Lower leg skin (tissue), 4 donors: ENCODE measurements around the gene CDKAL1. TPM values are rescaled to one million over a fixed set of nuclear protein-coding genes. Genes with fewer than 3 reads are reported as not detected.

ENCODE experiments used
- DNase-seq, 2 donors: peaks; one replicate each; pipeline ENCODE4 v3.0.0-alpha.2; 2019; ENCODE audit warnings: low spot score in 2 of 2
- H3K4me3 ChIP-seq: fragments of 200-600 bp; sonication (generic); 2 replicates; pipeline ENCODE4 v1.5.1; 2017; ENCODE audit warnings: mild to moderate bottlenecking, low read depth; ENCODE audit not compliant: poor library complexity, severe bottlenecking
- POLR2A ChIP-seq, 2 donors: fragments of 450-650 bp; IDR thresholded peaks; one replicate each; pipeline ENCODE4 v1.6.1; 2016 to 2017; ENCODE audit warnings: antibody characterized with exemption in 2 of 2, mild to moderate bottlenecking in 1 of 2, moderate library complexity in 1 of 2
- WGBS, 2 donors: methylation state at CpG; one replicate each; pipeline ENCODE4 v1.1.5; 2018; 5-methylcytosine and 5-hydroxymethylcytosine counted together
- intact Hi-C: fragments of 100-400 bp; cut with DNase I; formaldehyde crosslinking; loops from one replicate; pipeline ENCODE4 v1.15.0; 2023; ENCODE audit warnings: low total_unique reads
- total RNA-seq, 4 donors: library from RNA; depleted of rRNA; stranded (reverse); fragments of >200 nt; gene quantifications; one replicate each; pipeline ENCODE4 v1.1.0, GENCODE V29; 2016
- TF ChIP-seq, protein P1 (sequence below), 3 donors: fragments of 450-650 bp; IDR thresholded peaks; one replicate each; pipeline ENCODE4 v1.5.1; 2016; ENCODE audit warnings: antibody characterized with exemption in 3 of 3, mild to moderate bottlenecking in 3 of 3, moderate library complexity in 2 of 3

Gene CDKAL1
- total RNA-seq, 4 donors from 2014 or later: 10.3 to 18.0 (median 11.6) TPM

DNA sequence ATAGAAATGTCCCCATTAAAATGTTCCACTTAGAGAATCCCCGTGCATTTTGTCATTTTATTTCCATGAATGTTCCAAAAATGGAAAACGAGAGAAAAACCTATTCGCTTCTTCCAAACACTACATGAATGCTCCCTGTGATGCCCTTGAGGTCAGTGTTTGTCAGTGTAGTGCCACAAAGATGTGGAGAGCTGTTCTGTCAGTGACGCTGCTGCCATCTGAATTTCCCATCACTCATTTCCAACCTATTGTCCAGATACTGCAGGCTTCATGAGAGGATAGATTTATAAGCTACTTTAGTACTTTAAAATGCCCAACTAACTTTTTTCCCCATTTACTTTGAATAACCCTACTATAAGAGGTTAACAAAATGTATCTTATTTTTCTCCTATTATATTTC, 335.8 kb downstream of the CDKAL1 start:
- 87 to 93% methylated on average over 4 of the region's 4 CpGs for WGBS, 2 donors
- intact Hi-C loops: loop anchor here (5.0 kb wide), 1 partner anchor 732 kb away; no protein-coding TSS in a partner anchor
- DNase-seq: no peak

DNA sequence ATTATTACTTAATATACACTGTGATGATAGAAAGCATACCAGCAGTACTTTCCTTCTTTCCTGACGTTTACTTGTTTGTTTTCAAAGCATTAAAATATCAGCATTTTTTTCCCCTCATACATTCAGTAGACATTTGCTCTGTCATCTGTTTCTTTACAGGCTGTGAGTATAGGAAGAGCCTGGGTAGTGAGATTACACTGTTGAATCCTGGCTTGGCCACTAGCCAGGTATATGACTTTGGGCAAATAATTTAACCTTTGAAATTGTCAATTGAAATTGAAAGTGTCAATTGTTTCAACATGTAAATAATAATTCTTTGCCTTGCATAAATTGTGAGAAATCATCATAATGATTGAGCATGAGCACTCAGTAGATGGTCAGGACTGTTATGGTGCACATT, 336.2 kb downstream of the CDKAL1 start:
- WGBS, 2 donors: 89 to 94% methylated on average over 1 of the region's 1 CpG
- no peak for DNase-seq
- no peak for TF ChIP-seq POLR2A (IDR thresholded peaks at IDR 0.05)
- TF ChIP-seq, protein P1, sequence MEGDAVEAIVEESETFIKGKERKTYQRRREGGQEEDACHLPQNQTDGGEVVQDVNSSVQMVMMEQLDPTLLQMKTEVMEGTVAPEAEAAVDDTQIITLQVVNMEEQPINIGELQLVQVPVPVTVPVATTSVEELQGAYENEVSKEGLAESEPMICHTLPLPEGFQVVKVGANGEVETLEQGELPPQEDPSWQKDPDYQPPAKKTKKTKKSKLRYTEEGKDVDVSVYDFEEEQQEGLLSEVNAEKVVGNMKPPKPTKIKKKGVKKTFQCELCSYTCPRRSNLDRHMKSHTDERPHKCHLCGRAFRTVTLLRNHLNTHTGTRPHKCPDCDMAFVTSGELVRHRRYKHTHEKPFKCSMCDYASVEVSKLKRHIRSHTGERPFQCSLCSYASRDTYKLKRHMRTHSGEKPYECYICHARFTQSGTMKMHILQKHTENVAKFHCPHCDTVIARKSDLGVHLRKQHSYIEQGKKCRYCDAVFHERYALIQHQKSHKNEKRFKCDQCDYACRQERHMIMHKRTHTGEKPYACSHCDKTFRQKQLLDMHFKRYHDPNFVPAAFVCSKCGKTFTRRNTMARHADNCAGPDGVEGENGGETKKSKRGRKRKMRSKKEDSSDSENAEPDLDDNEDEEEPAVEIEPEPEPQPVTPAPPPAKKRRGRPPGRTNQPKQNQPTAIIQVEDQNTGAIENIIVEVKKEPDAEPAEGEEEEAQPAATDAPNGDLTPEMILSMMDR (IDR thresholded peaks at IDR 0.05): no peak
- intact Hi-C loops: loop anchor here (5.0 kb wide), 1 partner anchor 732 kb away; no protein-coding TSS in a partner anchor
- no peak overlapping the region for H3K4me3 ChIP-seq

More for the DNA sequence above, 335.8 kb downstream of the CDKAL1 start:
- TF ChIP-seq, protein P1 (IDR thresholded peaks at IDR 0.05): no peak
- TF ChIP-seq POLR2A (IDR thresholded peaks at IDR 0.05): no peak
- no peak overlapping the region for H3K4me3 ChIP-seq

DNA sequence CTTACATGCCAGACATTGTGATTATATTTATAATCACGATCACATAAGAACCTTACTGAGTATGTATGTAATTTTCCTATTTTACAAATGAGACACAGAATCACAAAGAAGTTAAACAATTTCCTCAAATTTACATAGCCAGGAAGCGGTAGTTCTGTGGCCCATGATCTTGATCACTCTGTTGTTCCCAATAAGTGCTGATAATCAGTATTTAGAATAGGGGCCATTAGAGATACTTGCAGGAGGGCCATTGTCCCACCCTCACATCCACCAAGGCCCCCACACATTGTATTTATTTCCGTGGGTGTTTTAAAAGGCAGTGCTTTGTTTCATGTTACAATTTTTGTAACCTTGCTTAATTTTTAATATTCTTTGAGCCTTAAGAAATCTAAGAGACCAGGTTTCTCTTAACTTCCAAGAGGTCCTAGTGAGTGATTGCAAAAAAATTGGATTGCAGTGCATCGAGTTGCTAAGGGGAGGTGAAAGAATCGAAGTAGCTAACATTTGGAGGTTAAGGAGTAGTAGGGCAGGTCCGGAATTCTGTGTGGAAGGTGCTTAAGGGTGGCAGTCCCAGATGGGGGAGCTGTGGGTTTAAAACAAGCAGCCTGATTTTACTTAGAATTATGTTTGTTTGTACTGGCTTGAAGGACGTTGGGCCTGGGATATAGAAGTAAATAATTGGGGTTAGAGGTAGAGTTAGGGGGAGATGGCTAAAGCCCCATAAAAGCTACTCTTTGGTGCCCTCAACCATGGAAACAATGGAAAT, 339.4 kb downstream of the CDKAL1 start:
- no peak overlapping the region for H3K4me3 ChIP-seq
- TF ChIP-seq POLR2A (IDR thresholded peaks at IDR 0.05): no peak
- TF ChIP-seq, protein P1 (IDR thresholded peaks at IDR 0.05): no peak
- 81 to 82% methylated on average over 7 of the region's 7 CpGs for WGBS, 2 donors
- DNase-seq: no peak
- intact Hi-C loops: loop anchor here (5.0 kb wide), 1 partner anchor 729 kb away; no protein-coding TSS in a partner anchor

DNA sequence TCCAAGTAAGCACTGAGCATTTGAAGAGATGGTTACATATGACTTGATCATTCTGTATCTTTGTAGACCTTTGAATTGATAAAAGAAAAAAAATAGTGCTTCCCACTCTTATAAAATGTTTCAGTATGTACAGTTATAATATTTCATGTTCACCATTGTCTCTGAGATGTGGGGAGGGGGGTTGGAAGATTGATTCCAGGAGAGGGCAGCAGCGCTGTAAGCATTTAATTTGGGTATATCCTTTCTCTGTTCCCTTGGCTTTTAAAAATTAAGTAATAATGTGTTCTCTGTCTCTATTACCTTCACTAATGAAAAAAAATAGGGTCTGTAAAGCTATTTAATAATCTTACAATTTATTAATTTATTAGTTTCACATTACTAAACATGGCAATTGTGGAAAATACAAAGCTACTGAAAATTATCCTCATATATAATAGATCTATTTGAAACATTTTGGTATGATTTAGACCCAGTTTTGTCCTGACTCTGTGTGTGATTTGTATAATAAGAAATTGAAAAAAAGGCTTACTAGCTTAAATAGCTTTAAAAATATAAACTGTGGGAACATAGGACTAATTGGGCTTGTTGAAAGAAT, 341.2 kb downstream of the CDKAL1 start:
- no peak for DNase-seq
- no peak overlapping the region for H3K4me3 ChIP-seq
- WGBS, 2 donors: 42 to 50% methylated on average over 1 of the region's 1 CpG
- no peak for TF ChIP-seq POLR2A (IDR thresholded peaks at IDR 0.05)
- TF ChIP-seq, protein P1 (IDR thresholded peaks at IDR 0.05): no peak
- intact Hi-C loops: no loop called here

DNA sequence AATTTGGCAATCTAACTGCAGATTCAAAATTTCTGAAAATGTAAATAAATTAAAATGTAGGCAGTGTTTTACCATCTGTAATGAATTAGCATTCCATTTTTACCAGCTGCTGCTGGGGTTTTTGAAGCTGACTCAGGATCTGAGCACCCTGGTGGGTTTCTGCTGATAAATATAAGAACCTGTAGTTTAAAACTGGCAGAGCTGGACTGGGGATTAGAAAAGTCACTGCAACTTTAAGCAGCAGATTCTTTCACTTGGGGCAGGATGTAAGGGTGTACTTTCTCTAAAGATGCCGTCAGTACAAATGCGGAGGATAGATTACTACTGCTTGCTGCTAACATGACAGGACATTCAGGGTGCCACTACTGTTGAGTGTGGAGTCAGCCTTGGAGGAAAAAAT, 341.8 kb downstream of the CDKAL1 start:
- WGBS, 2 donors: 62 to 76% methylated on average over 2 of the region's 2 CpGs
- TF ChIP-seq POLR2A (IDR thresholded peaks at IDR 0.05): no peak
- TF ChIP-seq, protein P1 (IDR thresholded peaks at IDR 0.05): no peak
- no peak for DNase-seq
- no peak overlapping the region for H3K4me3 ChIP-seq
- intact Hi-C loops: no loop called here
